ENCODE data around the gene MORF4L1.

The MORF4L1 gene

GRCh38 chr15:78947506-78947905 is 74.8 kb downstream of the MORF4L1 start:
- Histone ChIP-seq H3K9me3 (no peaks in the 10 kb centered on the region), H3K27ac (no peak overlapping the region), H3K36me3 (no peaks in the 10 kb centered on the region), H3K27me3 (peaks cover 53% of the 10 kb centered on the region), H3K4me3 (ENCODE audit: low read depth in 1 of 2, low read length in 1 of 2) (no peak overlapping the region), H3K4me1 (ENCODE audit: control insufficient read depth in 1 of 2, insufficient read depth in 1 of 2, low read depth in 1 of 2, low read length in 1 of 2) (peaks cover 24 to 33% of the 10 kb centered on the region in 2 experiments)
- TF ChIP-seq, protein P1, sequence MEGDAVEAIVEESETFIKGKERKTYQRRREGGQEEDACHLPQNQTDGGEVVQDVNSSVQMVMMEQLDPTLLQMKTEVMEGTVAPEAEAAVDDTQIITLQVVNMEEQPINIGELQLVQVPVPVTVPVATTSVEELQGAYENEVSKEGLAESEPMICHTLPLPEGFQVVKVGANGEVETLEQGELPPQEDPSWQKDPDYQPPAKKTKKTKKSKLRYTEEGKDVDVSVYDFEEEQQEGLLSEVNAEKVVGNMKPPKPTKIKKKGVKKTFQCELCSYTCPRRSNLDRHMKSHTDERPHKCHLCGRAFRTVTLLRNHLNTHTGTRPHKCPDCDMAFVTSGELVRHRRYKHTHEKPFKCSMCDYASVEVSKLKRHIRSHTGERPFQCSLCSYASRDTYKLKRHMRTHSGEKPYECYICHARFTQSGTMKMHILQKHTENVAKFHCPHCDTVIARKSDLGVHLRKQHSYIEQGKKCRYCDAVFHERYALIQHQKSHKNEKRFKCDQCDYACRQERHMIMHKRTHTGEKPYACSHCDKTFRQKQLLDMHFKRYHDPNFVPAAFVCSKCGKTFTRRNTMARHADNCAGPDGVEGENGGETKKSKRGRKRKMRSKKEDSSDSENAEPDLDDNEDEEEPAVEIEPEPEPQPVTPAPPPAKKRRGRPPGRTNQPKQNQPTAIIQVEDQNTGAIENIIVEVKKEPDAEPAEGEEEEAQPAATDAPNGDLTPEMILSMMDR (IDR thresholded peaks at IDR 0.05) = no peak
